ENCODE measurements around the gene FBXO31.

DNA sequence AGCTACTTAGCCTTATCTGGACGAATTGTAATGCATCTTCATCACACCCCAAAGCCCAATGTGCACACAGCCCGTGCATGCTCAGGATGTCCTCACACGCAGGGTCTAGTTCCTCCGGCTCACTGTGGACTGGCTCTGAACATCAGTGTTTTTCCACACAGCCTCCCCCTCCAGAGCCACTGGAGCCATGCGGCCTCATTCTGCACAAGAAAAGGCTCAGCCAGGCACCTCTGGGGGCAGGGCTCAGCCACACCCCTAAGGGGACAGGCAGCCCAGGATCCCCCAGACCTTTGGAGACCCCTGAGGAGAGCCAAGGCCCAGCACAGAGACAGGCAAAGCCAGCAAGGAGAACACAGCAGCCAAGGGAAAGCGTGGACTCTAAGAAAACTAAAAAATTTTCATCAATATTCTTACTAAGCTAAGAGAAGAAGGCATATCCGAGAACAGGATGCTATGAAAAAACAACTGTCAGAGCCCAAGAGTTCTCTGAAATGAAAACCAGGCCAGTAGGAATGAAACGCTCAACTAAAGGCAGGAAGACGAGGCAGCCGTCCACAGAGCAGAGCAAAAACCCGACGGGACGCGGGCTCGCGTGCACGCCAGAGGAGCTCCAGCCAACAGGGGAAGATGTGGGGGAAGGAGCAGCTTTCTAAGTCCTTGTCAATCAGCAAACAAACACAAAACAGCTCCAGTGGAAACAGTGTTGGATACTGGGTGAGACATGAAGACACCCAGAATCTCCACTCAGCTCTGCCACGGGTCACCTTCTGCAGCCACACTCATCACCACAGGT lies 43.0 kb upstream of the FBXO31 start:
- TF ChIP-seq CTCF (IDR thresholded peaks at IDR 0.05) (no peak), POLR2A (IDR thresholded peaks at IDR 0.05) (no peak)

All from sigmoid colon (tissue), 3 donors.